Measurements from ENCODE around the gene OBP2A.
"Not testable (repeated sequence)": the region's sequence is repeated elsewhere in the genome, so short reads cannot be mapped to it uniquely, and the experiment has no call there.

OBP2A gene

DNA sequence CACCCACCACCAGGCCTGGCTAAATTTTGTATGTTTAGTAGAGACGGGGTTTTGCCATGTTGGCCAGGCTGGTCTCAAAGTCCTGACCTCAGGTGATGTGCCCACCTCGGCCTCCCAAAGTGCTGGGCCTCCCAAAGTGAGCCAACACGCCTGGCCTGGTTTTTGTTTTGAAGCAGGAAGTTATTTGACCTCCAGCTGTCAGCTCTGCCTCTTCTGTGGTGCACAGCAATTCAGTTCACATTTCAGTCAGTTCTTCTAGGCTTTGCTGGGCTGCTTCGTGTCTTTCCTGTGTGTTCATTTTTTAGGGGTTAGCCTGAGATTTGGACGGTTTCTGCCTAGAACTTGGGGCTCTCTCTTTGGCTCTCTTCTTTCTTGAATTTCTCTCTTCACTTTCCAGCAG lies 15.8 kb upstream of the OBP2A start:
- Histone ChIP-seq H2AFZ (ENCODE audit: low read depth) (no peak overlapping the region), H3K79me2 (ENCODE audit: insufficient read depth, low read depth) (no peaks in the 10 kb centered on the region), H3K4me3 (IDR thresholded peaks at IDR 0.05; ENCODE audit: insufficient read depth, low read depth, low read length) (no peak overlapping the region), H4K20me1 (ENCODE audit: insufficient read depth) (no peaks in the 10 kb centered on the region), H3K36me3 (ENCODE audit: insufficient read depth) (no peaks in the 10 kb centered on the region), H3K4me1 (ENCODE audit: low read depth, poor library complexity, severe bottlenecking) (no peaks in the 10 kb centered on the region), H3K4me2 (no peak overlapping the region), H3K27me3 (ENCODE audit: insufficient read depth, low read depth) (peaks cover 38% of the 10 kb centered on the region; the same call in 1 of the 2 replicates), H3K27ac (no peak overlapping the region), H3K9ac (no peak overlapping the region)
- no peak for TF ChIP-seq CTCF (conservative IDR thresholded peaks at IDR 0.05; ENCODE audit: low read depth, low read length)

DNA sequence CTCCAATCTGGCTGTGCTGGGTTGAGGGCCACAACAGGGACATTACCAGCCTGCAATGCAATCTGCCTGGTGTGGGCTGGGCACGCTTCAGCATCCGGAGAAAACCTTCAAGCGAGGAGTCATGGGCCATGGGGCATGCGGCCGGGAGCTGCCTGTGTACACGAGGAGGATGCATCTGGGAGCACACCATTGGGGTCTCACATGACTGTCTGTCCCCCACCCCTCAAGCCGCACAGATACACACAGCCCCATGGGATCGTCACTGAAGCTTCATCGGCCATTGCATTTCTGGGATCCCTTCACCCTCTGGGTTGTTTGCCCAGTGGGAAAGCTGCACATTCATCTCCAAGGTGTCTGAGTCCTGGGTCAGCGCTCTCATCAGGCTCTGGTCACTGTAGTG lies 14.8 kb upstream of the OBP2A start:
- no peak overlapping the region for H3K9ac ChIP-seq
- no peak overlapping the region for H2AFZ ChIP-seq (ENCODE audit: low read depth)
- no peak overlapping the region for H3K27ac ChIP-seq
- TF ChIP-seq CTCF (conservative IDR thresholded peaks at IDR 0.05; ENCODE audit: low read depth, low read length) = no peak
- H3K4me2 ChIP-seq = no peak overlapping the region
- no peaks in the 10 kb centered on the region for H3K4me1 ChIP-seq (ENCODE audit: low read depth, poor library complexity, severe bottlenecking)
- H3K27me3 ChIP-seq (ENCODE audit: insufficient read depth, low read depth) = peaks cover 39% of the 10 kb centered on the region; the same call in 1 of the 2 replicates
- no peaks in the 10 kb centered on the region for H3K36me3 ChIP-seq (ENCODE audit: insufficient read depth)
- no peaks in the 10 kb centered on the region for H4K20me1 ChIP-seq (ENCODE audit: insufficient read depth)
- no peaks in the 10 kb centered on the region for H3K79me2 ChIP-seq (ENCODE audit: insufficient read depth, low read depth)
- no peak overlapping the region for H3K4me3 ChIP-seq (IDR thresholded peaks at IDR 0.05; ENCODE audit: insufficient read depth, low read depth, low read length)

- H3K36me3 ChIP-seq (ENCODE audit: insufficient read depth) = no peaks in the 10 kb centered on the region
- no peaks in the 10 kb centered on the region for H3K79me2 ChIP-seq (ENCODE audit: insufficient read depth, low read depth)
- no peak overlapping the region for H3K4me2 ChIP-seq
- H3K27ac ChIP-seq = no peak overlapping the region
- TF ChIP-seq CTCF (conservative IDR thresholded peaks at IDR 0.05; ENCODE audit: low read depth, low read length) = no peak
- no peaks in the 10 kb centered on the region for H3K4me1 ChIP-seq (ENCODE audit: low read depth, poor library complexity, severe bottlenecking)
- H4K20me1 ChIP-seq (ENCODE audit: insufficient read depth) = no peaks in the 10 kb centered on the region
- H3K4me3 ChIP-seq (IDR thresholded peaks at IDR 0.05; ENCODE audit: insufficient read depth, low read depth, low read length) = no peak overlapping the region
- no peak overlapping the region for H2AFZ ChIP-seq (ENCODE audit: low read depth)
- no peak overlapping the region for H3K9ac ChIP-seq
- H3K27me3 ChIP-seq (ENCODE audit: insufficient read depth, low read depth) = peaks cover 50% of the 10 kb centered on the region; the same call in 1 of the 2 replicates
These were observed 12.8 kb upstream of the OBP2A start for GRCh38 chr9:135533113-135533512.

DNA sequence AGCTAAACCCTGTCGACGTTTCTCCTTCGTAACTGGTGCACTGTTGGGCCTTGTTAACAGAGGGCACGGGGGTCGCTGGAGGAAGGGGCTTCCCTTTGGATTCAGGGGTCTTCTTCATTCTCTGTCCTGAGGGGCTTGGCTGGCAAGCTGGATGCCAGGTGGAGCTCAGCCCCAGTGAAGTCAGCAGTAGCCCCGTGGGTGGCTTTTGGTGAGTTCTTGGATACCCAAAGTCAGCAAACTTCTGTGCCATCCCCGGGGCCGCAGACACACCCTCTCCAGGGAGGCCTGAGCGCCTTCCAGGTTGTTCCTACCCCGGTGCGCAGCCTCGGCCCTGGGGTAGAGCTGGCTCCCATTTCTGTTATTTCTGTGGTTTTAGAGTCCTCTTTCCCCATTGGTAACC lies 12.3 kb upstream of the OBP2A start:
- no peak overlapping the region for H3K4me2 ChIP-seq
- no peaks in the 10 kb centered on the region for H4K20me1 ChIP-seq (ENCODE audit: insufficient read depth)
- no peak overlapping the region for H3K9ac ChIP-seq
- no peak overlapping the region for H2AFZ ChIP-seq (ENCODE audit: low read depth)
- H3K27ac ChIP-seq = no peak overlapping the region
- TF ChIP-seq CTCF (conservative IDR thresholded peaks at IDR 0.05; ENCODE audit: low read depth, low read length) = no peak
- H3K4me1 ChIP-seq (ENCODE audit: low read depth, poor library complexity, severe bottlenecking) = no peaks in the 10 kb centered on the region
- no peak overlapping the region for H3K4me3 ChIP-seq (IDR thresholded peaks at IDR 0.05; ENCODE audit: insufficient read depth, low read depth, low read length)
- peaks cover 51% of the 10 kb centered on the region; the same call in 1 of the 2 replicates for H3K27me3 ChIP-seq (ENCODE audit: insufficient read depth, low read depth)
- H3K36me3 ChIP-seq (ENCODE audit: insufficient read depth) = no peaks in the 10 kb centered on the region
- no peaks in the 10 kb centered on the region for H3K79me2 ChIP-seq (ENCODE audit: insufficient read depth, low read depth)

- H3K4me3 ChIP-seq (IDR thresholded peaks at IDR 0.05; ENCODE audit: insufficient read depth, low read depth, low read length); H3K36me3 ChIP-seq (ENCODE audit: insufficient read depth); H3K79me2 ChIP-seq (ENCODE audit: insufficient read depth, low read depth); H4K20me1 ChIP-seq (ENCODE audit: insufficient read depth); H3K9ac ChIP-seq; H3K4me1 ChIP-seq (ENCODE audit: low read depth, poor library complexity, severe bottlenecking); H2AFZ ChIP-seq (ENCODE audit: low read depth); H3K4me2 ChIP-seq; H3K27ac ChIP-seq: not testable (repeated sequence)
- peaks cover 52% of the 10 kb centered on the region; the same call in 1 of the 2 replicates for H3K27me3 ChIP-seq (ENCODE audit: insufficient read depth, low read depth)
These were observed 11.7 kb upstream of the OBP2A start for GRCh38 chr9:135534192-135534711.

GRCh38 chr9:135534826-135535225 lies 11.1 kb upstream of the OBP2A start:
- not testable (repeated sequence) for H3K4me2 ChIP-seq; H3K27ac ChIP-seq; H3K4me1 ChIP-seq (ENCODE audit: low read depth, poor library complexity, severe bottlenecking); H2AFZ ChIP-seq (ENCODE audit: low read depth); H3K36me3 ChIP-seq (ENCODE audit: insufficient read depth); H3K9ac ChIP-seq; H3K4me3 ChIP-seq (IDR thresholded peaks at IDR 0.05; ENCODE audit: insufficient read depth, low read depth, low read length); H4K20me1 ChIP-seq (ENCODE audit: insufficient read depth); H3K79me2 ChIP-seq (ENCODE audit: insufficient read depth, low read depth)
- peaks cover 50% of the 10 kb centered on the region; the same call in 1 of the 2 replicates for H3K27me3 ChIP-seq (ENCODE audit: insufficient read depth, low read depth)

DNA sequence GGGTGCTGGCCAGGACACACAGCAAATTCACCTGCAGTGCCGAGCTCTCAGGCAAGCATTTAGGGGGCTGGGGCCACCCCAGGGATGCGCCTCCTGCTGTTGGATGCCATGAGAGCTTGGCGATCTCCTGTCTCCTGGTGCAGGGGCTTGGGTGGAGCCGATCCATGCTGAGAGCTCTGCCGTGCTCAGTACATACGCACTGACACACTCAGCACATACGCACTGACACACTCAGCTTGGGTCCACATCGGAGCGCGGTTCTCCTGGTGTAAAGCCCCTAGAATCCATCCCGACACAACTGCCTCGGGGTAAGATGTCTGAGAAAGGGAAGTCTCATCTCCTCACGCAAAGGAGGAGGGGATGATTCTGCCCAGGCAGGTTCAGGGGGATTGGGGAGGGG lies 10.3 kb upstream of the OBP2A start:
- not testable (repeated sequence) for H3K27ac ChIP-seq; H4K20me1 ChIP-seq (ENCODE audit: insufficient read depth); H2AFZ ChIP-seq (ENCODE audit: low read depth); H3K4me1 ChIP-seq (ENCODE audit: low read depth, poor library complexity, severe bottlenecking); H3K36me3 ChIP-seq (ENCODE audit: insufficient read depth); H3K79me2 ChIP-seq (ENCODE audit: insufficient read depth, low read depth); H3K4me2 ChIP-seq; H3K9ac ChIP-seq; H3K4me3 ChIP-seq (IDR thresholded peaks at IDR 0.05; ENCODE audit: insufficient read depth, low read depth, low read length)
- H3K27me3 ChIP-seq (ENCODE audit: insufficient read depth, low read depth) = peaks cover 42% of the 10 kb centered on the region; the same call in 1 of the 2 replicates
